Stimulated activated CD4-positive, alpha-beta T cell treated with anti-CD3 and anti-CD28 coated beads, TNF-alpha, amount 100 ng/mL, for 1 hour (primary cell): ENCODE measurements around the gene STXBP5L.
"Not testable (repeated sequence)": the region's sequence is repeated elsewhere in the genome, so short reads cannot be mapped to it uniquely, and the experiment has no call there.

Experiments used
- DNase-seq, 3 donors: peaks; one replicate each; pipeline ENCODE4 v3.0.0-alpha.2; 2020; ENCODE audit warnings: low read depth in 3 of 3, low spot score in 1 of 3

The STXBP5L gene

DNA sequence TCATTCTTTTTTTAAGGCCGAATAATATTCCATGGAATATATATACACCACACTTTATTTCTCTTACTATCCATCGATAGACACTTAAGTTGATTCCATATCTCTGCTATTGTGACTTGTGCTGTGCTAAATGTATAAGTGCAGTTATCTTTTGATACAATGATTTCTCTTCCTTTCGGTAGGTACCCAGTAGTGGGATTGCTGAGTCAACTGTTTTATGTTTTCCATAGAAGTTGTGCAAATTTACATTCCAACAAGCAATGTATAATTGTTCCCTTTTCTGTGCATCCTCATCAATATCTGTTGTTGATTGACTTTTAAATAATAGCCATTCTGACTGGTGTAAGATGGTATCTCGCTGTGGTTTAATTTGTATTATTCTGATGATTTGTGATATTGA, 81.0 kb downstream of the STXBP5L start:
- DNase-seq, result no peak

GRCh38 chr3:121018917-121019321, 110.9 kb downstream of the STXBP5L start:
- no peak for DNase-seq

DNA sequence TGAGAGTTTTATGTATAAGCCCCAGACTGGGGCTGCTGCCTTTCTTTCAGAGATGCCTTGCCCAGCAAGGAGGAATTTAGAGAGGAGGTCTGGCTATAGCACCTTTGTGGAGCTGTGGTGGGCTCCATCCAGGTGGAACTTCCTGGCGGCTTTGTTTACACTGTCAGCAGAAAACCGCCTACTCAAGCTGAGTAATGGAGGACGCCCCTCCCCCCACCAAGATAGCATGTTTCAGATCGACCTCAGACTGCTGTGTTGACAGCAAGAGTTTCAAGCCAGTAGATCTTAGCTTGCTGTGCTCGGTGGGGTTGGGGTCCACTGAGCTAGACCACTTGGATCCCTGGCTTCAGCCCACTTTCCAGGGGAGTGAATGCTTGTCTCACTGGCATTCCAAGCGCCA, 155.6 kb downstream of the STXBP5L start:
- DNase-seq, result no peak

DNA sequence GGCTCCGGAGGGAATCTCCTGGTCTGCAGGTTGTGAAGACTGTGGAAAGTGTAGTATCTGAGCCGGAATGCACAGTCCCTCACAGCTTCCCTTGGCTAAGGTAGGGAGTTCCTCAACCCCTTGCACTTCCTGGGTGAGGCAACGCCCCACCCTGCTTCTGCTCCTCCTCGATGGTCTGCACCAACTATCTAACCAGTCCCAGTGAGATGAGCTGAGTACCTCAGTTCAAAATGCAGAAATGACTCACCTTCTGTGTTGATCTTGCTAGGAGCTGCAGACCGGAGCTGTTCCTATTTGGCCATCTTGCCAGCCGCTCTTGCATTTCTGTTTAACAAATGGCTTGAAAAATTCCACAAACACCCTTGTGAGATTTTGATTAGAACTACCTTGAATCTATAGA, 156.1 kb downstream of the STXBP5L start:
- DNase-seq, result no peak

- no peak for DNase-seq
Measured at GRCh38 chr3:121072133-121072532, 164.1 kb downstream of the STXBP5L start.

DNA sequence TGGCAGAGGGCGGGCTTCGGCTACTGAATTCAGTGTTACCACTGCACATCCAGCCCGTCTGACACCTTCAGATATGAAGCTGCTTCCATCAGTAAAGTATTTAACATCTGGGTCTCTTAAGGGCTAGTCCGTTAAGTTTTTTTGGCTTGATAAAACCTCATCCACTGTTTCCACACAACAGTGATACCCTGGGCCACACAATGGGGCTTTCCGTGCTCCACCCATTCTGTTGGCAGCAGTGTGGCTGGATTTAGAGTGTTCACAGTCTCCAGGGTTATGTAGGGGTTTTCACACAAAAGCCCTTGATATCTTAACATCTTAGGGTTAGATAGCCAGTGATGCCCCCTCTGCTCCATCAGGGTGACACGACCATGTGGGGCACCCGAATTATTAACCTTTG, 165.0 kb downstream of the STXBP5L start:
- no peak for DNase-seq

- DNase-seq, result no peak
Measured at GRCh38 chr3:121075191-121075590, 167.2 kb downstream of the STXBP5L start.

GRCh38 chr3:121078378-121079101, 170.5 kb downstream of the STXBP5L start:
- DNase-seq, result not testable (repeated sequence)

DNA sequence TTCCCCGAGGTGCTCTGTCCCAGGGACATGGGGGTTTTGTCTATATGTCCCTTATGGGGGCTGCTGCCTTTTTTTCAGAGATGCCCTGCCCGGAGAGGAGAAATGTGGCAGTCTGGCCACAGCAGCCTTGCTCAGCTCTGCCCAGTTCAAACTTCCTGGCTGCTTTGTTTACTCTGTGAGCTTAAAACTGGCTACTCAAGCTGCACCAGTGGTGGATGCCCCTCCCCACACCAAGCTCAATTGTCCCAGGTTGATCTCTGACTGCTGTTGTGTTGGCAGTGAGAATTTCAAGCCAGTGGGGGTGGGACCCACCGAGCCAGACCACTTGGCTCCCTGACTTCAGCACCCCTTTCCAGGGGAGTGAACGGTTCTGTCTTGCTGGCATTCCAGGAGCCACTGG, 188.9 kb downstream of the STXBP5L start:
- DNase-seq, result no peak

DNA sequence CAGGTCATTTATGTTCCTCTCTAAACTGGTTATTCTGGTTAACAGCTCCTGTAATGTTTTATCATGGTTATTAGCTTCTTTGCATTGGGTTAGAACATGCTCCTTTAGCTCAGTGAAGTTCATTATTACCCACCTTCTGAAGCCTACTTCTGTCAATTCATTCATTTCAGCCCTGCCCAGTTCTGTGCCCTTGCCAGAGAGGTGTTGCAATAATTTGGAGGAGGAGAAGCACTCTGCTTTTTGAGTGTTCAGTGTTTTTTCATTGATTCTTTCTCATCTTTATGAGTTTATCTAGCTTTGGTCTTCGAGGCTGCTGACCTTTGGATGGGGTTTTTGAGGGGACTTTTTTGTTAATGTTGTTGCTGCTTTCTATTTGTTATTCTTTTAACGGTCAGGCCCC, 203.1 kb downstream of the STXBP5L start:
- not testable (repeated sequence) for DNase-seq

GRCh38 chr3:121111914-121112612, 204.1 kb downstream of the STXBP5L start:
- no peak for DNase-seq

GRCh38 chr3:121126033-121126706, 218.2 kb downstream of the STXBP5L start:
- no peak for DNase-seq

DNA sequence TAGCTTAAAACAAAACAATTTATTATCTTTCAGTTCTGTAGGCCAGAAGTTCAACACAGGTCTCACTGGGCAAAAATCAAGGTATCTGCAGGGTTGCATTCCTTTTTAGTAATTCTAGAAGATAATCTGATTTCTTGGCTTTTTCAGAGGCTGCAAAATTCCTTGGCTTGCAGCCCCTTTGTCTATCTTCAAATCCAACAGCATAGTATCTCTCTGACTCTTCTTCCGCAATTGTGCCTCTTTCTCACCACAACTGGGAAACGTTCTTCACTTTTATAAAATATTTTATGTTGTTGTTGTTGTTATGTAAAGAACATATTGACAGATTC, 218.7 kb downstream of the STXBP5L start:
- no peak for DNase-seq

GRCh38 chr3:121152573-121152972, 244.6 kb downstream of the STXBP5L start:
- DNase-seq, result no peak

GRCh38 chr3:121153851-121154250, 245.8 kb downstream of the STXBP5L start:
- DNase-seq, result no peak

DNA sequence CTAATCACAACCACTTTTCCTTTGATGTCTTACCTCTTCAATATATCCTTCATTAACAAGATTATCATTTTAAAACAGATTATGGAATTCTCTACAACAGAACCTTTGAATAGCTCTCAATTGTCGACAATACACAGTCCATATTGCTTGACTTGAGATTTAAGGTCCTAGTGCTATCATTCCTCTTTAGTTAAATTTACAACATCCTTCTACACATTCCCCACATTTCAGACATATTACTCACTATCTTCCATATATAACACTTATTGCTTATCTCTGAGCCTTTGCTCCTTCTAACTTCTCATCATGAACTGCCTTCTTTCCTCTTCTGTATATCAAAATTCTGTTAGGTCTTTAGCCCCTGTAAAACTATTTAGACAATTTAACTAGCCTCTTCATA, 247.0 kb downstream of the STXBP5L start:
- DNase-seq, result no peak

DNA sequence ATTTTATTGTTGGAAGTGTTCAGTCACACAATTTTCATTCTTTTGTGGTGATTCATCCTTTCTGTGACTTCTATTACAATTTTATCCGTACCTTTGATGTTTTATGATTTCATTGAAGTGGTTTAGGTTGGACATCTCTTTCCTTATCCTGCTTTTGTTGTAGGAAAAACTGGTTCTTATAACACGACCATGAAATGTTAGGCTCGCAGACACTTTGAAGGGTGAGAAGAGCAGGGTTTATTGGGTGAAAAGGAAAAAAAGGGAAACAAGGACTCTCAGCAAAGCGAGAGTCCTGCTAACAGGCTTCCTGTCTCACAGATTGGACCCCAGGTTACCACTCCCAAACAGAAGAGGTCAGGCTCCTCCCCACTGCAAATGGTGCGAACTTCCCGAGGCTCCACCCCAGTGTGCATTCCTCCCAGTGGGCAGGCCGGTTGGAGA, 257.4 kb downstream of the STXBP5L start:
- DNase-seq, result no peak

DNA sequence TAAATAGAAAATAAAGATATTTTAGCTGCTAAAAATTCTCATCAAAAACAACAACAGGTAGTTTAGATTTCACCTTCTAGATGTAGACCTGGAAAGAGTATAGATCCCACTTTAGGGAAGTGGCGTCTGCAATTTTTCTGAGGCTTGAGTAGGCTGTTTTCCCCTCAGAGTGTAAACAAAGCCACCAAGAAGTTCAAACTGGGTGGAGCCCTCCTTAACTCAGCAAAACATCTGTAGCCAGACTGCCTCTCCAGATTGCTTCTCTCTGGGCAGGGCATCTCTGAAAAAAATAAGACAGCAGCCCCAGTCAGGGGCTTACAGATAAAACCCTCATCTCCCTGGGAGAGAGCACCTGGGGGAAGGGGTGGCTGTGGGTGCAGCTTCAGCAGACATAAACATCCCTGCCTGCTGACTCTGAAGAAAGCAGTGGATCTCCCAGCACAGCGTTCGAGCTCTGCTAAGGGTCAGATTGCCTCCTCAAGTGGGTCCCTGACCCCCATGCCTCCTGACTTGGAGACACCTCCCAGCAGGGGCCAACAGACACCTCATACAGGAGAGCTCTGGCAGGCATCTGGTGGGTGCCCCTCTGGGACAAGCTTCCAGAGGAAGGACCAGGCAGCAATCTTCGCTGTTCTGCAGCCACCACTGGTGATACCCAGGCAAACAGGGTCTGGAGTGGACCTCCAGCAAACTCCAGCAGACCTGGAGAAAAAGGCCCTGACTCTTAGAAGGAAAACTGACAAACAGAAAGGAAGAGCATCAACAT, 259.6 kb downstream of the STXBP5L start:
- DNase-seq, result no peak

GRCh38 chr3:121175083-121175482, 267.1 kb downstream of the STXBP5L start:
- no peak for DNase-seq

DNA sequence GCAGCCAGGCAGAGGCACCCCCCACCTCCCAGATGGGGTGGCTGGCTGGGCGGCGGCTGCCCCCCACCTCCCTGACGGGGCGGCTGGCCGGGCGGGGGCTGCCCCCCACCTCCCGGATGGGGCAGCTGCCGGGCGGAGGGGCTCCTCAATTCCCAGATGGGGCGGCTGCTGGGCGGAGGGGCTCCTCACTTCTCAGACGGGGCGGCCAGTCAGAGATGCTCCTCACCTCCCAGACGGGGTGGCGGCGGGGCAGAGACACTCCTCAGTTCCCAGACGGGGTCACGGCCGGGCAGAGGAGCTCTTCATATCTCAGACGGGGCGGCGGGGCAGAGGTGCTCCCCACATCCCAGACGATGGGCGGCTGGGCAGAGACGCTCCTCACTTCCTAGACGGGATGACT, 282.6 kb downstream of the STXBP5L start:
- not testable (repeated sequence) for DNase-seq

DNA sequence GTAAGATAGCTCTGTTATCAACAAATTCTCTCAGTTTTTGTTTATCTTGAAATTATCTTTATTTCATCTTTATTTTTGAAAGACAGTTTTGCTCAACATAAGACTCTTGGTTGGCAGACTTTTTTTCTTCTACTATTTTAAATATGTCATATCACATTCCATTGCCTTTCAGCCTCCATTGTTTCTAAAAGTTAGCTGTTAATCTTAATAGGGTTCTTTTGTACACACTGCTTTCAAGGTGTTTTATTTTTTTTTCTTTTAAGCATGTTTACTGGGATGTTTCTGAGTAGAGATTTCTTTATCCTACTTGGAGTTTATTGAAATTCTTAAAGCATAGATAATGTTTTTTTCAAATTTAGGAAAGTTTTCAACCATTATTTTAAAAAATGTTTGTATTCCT, 294.6 kb downstream of the STXBP5L start:
- DNase-seq, result no peak

GRCh38 chr3:121223116-121223515, 315.1 kb downstream of the STXBP5L start:
- no peak for DNase-seq
